ENCODE measurements around the gene GRIN2C.

The GRIN2C gene

DNA sequence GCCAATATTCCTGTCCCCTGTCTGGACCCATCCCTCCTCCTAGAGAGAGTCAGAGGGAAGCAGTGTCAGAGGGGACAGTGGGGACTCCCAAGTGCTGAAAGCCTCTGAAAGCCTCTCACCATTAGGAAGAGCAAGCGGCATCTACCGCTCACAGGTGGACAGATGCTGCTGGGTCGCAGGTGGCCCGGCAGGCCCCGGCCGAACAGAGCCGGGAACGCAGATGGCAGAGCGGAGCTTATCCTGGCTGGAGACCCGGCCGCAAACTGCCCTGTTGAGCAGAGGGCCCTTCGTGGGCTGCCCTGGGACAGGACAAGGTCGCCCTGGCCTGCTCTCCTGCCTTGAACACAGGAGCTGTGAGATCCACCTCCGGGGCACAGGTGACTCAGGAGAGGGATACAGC is 60.6 kb downstream of the GRIN2C start:
- Histone ChIP-seq H3K4me3 (ENCODE audit: low read length) (no peak overlapping the region), H3K27me3 (ENCODE audit: insufficient read depth, low read length) (no peaks in the 10 kb centered on the region), H3K36me3 (ENCODE audit: insufficient read depth, low read length) (peaks cover 49% of the 10 kb centered on the region), H3K9me3 (ENCODE audit: low read length) (no peaks in the 10 kb centered on the region), H3K4me1 (ENCODE audit: insufficient read depth, low read length) (no peaks in the 10 kb centered on the region), H2AFZ (ENCODE audit: low read depth, low read length) (no peak overlapping the region)

- Histone ChIP-seq H3K4me1 (ENCODE audit: insufficient read depth, low read length) (no peaks in the 10 kb centered on the region), H2AFZ (ENCODE audit: low read depth, low read length) (no peak overlapping the region), H3K9me3 (ENCODE audit: low read length) (no peaks in the 10 kb centered on the region), H3K4me3 (ENCODE audit: low read length) (no peak overlapping the region), H3K27me3 (ENCODE audit: insufficient read depth, low read length) (no peaks in the 10 kb centered on the region), H3K36me3 (ENCODE audit: insufficient read depth, low read length) (peaks cover 51% of the 10 kb centered on the region)
Observed at GRCh38 chr17:74798239-74798707, 61.4 kb downstream of the GRIN2C start.

DNA sequence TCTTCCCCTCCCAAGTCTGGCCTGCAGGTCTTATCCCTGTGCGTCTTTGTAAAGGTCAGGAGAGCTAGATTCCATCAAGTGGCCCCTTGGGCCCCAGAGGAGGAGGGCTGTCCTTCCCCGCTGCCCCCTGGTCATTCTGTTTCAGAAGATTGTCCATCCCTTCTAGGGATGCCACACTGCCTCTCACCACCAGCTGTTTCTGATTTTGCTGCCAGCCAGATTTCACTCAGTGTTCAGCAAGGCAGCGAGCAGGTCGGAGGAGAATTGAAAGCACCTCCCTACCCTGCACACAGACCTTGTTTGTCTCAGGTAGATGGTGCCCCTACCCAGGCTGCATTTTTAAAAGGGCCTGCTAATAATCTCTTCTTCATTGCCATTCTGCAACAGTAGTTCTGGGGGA is 61.9 kb downstream of the GRIN2C start:
- Histone ChIP-seq H2AFZ (ENCODE audit: low read depth, low read length) (no peak overlapping the region), H3K27me3 (ENCODE audit: insufficient read depth, low read length) (no peaks in the 10 kb centered on the region), H3K4me3 (ENCODE audit: low read length) (no peak overlapping the region), H3K36me3 (ENCODE audit: insufficient read depth, low read length) (peaks cover 51% of the 10 kb centered on the region), H3K9me3 (ENCODE audit: low read length) (no peaks in the 10 kb centered on the region), H3K4me1 (ENCODE audit: insufficient read depth, low read length) (no peaks in the 10 kb centered on the region)

DNA sequence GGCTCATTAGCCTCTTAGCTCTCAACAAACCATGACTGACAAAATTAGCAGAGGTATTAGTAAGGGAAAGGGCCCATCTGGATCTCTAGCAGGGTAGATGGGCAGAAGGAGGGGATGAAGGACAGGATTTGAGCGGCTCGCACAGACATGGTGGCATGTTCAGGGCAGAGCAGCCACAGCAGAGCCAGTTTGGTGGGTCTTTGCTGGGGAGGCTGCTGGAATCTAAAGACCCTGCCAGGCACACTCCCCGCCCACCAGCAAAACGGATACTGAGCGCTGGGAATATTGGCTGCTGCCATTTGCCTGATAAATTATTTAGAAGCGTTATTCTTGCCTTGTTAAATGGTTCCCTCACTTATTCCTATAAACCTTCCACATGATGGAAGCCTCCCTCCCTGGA is 62.8 kb downstream of the GRIN2C start:
- Histone ChIP-seq H3K4me3 (ENCODE audit: low read length) (no peak overlapping the region), H3K36me3 (ENCODE audit: insufficient read depth, low read length) (peaks cover 55% of the 10 kb centered on the region), H3K27me3 (ENCODE audit: insufficient read depth, low read length) (no peaks in the 10 kb centered on the region), H3K4me1 (ENCODE audit: insufficient read depth, low read length) (no peaks in the 10 kb centered on the region), H3K9me3 (ENCODE audit: low read length) (no peaks in the 10 kb centered on the region), H2AFZ (ENCODE audit: low read depth, low read length) (no peak overlapping the region)

- Histone ChIP-seq H3K4me3 (ENCODE audit: low read length) (no peak overlapping the region), H3K4me1 (ENCODE audit: insufficient read depth, low read length) (no peaks in the 10 kb centered on the region), H3K27me3 (ENCODE audit: insufficient read depth, low read length) (no peaks in the 10 kb centered on the region), H2AFZ (ENCODE audit: low read depth, low read length) (no peak overlapping the region), H3K9me3 (ENCODE audit: low read length) (no peaks in the 10 kb centered on the region), H3K36me3 (ENCODE audit: insufficient read depth, low read length) (peaks cover 55% of the 10 kb centered on the region)
Observed at GRCh38 chr17:74796211-74796610, 63.5 kb downstream of the GRIN2C start.

GRCh38 chr17:74795327-74796020 is 64.2 kb downstream of the GRIN2C start:
- Histone ChIP-seq H3K4me1 (ENCODE audit: insufficient read depth, low read length) (no peaks in the 10 kb centered on the region), H3K36me3 (ENCODE audit: insufficient read depth, low read length) (peaks cover 52% of the 10 kb centered on the region), H3K9me3 (ENCODE audit: low read length) (no peaks in the 10 kb centered on the region), H2AFZ (ENCODE audit: low read depth, low read length) (no peak overlapping the region), H3K27me3 (ENCODE audit: insufficient read depth, low read length) (no peaks in the 10 kb centered on the region), H3K4me3 (ENCODE audit: low read length) (no peak overlapping the region)

- Histone ChIP-seq H2AFZ (ENCODE audit: low read depth, low read length) (no peak overlapping the region), H3K9me3 (ENCODE audit: low read length) (no peaks in the 10 kb centered on the region), H3K4me3 (ENCODE audit: low read length) (no peak overlapping the region), H3K27me3 (ENCODE audit: insufficient read depth, low read length) (no peaks in the 10 kb centered on the region), H3K36me3 (ENCODE audit: insufficient read depth, low read length) (peaks cover 35% of the 10 kb centered on the region), H3K4me1 (ENCODE audit: insufficient read depth, low read length) (no peaks in the 10 kb centered on the region)
Observed at GRCh38 chr17:74792586-74793105, 67.0 kb downstream of the GRIN2C start.

Measured in neuron (in vitro differentiated cells).